ENCODE measurements around the gene ADGRF5. TPM values are rescaled to one million over a fixed set of nuclear protein-coding genes. Genes with fewer than 3 reads are reported as not detected.

ADGRF5 gene
- total RNA-seq, 2 experiments from 2014 or later, result not detected

DNA sequence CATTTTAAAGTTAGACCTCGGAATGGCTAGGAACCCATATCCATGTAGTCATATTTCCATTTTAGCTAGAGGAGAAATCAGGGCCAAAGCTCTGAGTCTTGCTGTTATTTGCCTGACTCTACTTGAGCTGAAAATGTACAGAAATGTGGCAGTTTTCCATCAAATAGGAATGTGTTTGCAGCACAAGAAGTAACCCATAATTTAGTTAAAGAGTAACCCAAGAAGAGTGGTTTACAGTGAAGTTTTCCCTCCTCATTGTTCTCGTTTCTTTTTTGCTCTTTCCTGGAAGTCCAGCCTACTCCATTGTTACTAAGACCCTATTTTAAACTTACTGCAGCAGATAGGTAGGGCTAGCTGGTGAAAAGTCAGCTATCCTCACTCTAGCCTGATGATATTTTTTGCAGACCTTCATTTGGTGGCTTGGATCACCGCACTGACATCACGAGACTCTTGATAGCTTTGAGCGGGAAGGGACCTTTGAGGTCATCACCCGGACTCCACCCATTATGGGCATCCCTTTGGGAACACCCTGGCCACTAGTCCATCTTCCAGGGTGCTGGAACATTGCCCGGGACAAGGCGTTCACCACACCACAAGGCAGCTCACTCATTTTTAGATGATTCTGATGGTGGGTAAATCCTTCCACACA, 28.0 kb upstream of the ADGRF5 start:
- Mint-ChIP-seq H3K27ac (no peak overlapping the region), H3K36me3 (ENCODE audit: low read depth) (no peaks in the 10 kb centered on the region), H3K9me3 (no peaks in the 10 kb centered on the region), H3K4me3 (no peak overlapping the region), H3K4me1 (ENCODE audit: low read depth) (no peaks in the 10 kb centered on the region), H3K27me3 (peaks cover 21% of the 10 kb centered on the region)
- ChIA-PET POLR2A (no interaction called here), CTCF (no interaction called here)
- no peaks in the 10 kb centered on the region for H3K36me3 ChIP-seq (ENCODE audit: insufficient read depth, low read length)
- intact Hi-C loops (cut with DNase I, micrococcal nuclease), result no loop called here
- H3K27ac ChIP-seq (ENCODE audit: low read depth in 1 of 2, low read length in 2 of 2), result no peak overlapping the region
- TF ChIP-seq CTCF (IDR thresholded peaks at IDR 0.05), result no peak
- H3K4me1 ChIP-seq (ENCODE audit: insufficient read depth, low read length), result no peaks in the 10 kb centered on the region
- ATAC-seq (ENCODE audit: poor library complexity) (no peak), DNase-seq (no peak)
- H3K9me3 ChIP-seq (ENCODE audit: control insufficient read depth in 1 of 2, insufficient read depth in 1 of 2, low read length in 2 of 2), result no peaks in the 10 kb centered on the region
- no peak overlapping the region for H3K4me3 ChIP-seq (ENCODE audit: low read length)
- H3K27me3 ChIP-seq (ENCODE audit: control insufficient read depth in 1 of 2, insufficient read depth in 2 of 2, low read length in 2 of 2), result no peaks in the 10 kb centered on the region

DNA sequence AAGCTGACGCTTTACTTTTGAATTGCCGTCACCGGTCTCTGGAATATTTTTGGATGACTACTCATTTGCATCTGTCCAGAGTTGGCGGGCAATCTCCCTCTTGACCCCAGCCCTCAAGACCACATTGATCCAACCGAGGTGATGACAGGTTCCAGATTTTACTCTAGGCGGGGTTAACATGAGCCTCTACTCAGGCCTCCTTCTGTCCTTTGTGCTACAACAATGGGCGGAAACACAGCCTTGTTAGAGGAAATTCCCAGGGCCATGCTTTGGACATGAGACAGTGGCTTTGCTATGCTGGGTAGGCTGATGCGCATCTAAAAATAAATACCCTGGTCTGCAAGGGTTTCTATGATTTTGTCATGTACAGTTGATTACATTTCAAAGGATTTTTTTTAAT, 27.0 kb upstream of the ADGRF5 start:
- ChIA-PET CTCF (no interaction called here), POLR2A (no interaction called here)
- Mint-ChIP-seq H3K27me3 (peaks cover 17% of the 10 kb centered on the region), H3K4me1 (ENCODE audit: low read depth) (no peaks in the 10 kb centered on the region), H3K4me3 (no peak overlapping the region), H3K9me3 (no peaks in the 10 kb centered on the region), H3K36me3 (ENCODE audit: low read depth) (no peaks in the 10 kb centered on the region), H3K27ac (no peak overlapping the region)
- Histone ChIP-seq H3K4me1 (ENCODE audit: insufficient read depth, low read length) (no peaks in the 10 kb centered on the region), H3K9me3 (ENCODE audit: control insufficient read depth in 1 of 2, insufficient read depth in 1 of 2, low read length in 2 of 2) (no peaks in the 10 kb centered on the region), H3K27ac (ENCODE audit: low read depth in 1 of 2, low read length in 2 of 2) (no peak overlapping the region), H3K4me3 (ENCODE audit: low read length) (no peak overlapping the region), H3K36me3 (ENCODE audit: insufficient read depth, low read length) (no peaks in the 10 kb centered on the region), H3K27me3 (ENCODE audit: control insufficient read depth in 1 of 2, insufficient read depth in 2 of 2, low read length in 2 of 2) (no peaks in the 10 kb centered on the region)
- TF ChIP-seq CTCF (IDR thresholded peaks at IDR 0.05), result no peak
- ATAC-seq (ENCODE audit: poor library complexity) (no peak), DNase-seq (no peak)
- intact Hi-C loops (cut with DNase I, micrococcal nuclease), result no loop called here

DNA sequence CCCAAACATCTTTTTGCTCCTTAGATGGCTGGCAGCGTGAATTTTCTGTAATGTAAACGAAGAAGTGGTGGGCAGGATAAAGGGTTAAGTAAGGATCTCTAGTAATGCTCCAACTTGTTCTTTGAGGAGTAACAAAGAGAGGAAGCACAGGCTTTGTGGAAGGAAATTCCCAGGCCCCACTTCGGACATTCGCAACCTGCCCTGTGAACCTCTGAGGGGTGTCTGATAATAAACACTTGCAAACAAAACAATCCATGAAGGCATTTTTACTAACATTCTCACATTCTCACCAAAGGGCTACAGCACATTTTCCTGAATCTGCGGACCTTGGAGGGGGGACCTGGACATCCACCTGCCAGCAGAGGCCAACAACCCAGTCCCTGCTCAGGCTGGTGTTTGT, 25.8 kb upstream of the ADGRF5 start:
- Mint-ChIP-seq H3K36me3 (ENCODE audit: low read depth) (no peaks in the 10 kb centered on the region), H3K27me3 (peaks cover 12% of the 10 kb centered on the region), H3K4me3 (no peak overlapping the region), H3K4me1 (ENCODE audit: low read depth) (no peaks in the 10 kb centered on the region), H3K9me3 (no peaks in the 10 kb centered on the region), H3K27ac (no peak overlapping the region)
- intact Hi-C loops (cut with DNase I, micrococcal nuclease), result no loop called here
- Histone ChIP-seq H3K4me3 (ENCODE audit: low read length) (no peak overlapping the region), H3K27me3 (ENCODE audit: control insufficient read depth in 1 of 2, insufficient read depth in 2 of 2, low read length in 2 of 2) (no peaks in the 10 kb centered on the region), H3K4me1 (ENCODE audit: insufficient read depth, low read length) (no peaks in the 10 kb centered on the region), H3K9me3 (ENCODE audit: control insufficient read depth in 1 of 2, insufficient read depth in 1 of 2, low read length in 2 of 2) (no peaks in the 10 kb centered on the region), H3K27ac (ENCODE audit: low read depth in 1 of 2, low read length in 2 of 2) (no peak overlapping the region), H3K36me3 (ENCODE audit: insufficient read depth, low read length) (no peaks in the 10 kb centered on the region)
- CTCF ChIA-PET, result no interaction called here
- TF ChIP-seq CTCF (IDR thresholded peaks at IDR 0.05), result no peak
- DNase-seq, result no peak
- ATAC-seq (ENCODE audit: poor library complexity), result no peak
- POLR2A ChIA-PET, result no interaction called here
